GM19438 (cell line): Measurements from ENCODE around the gene HOXB8.

Experiments
- ATAC-seq: cut with Tn5 transposase; IDR thresholded peaks from one replicate; pipeline ENCODE4 v1.9.1; 2021; ENCODE audit warnings: low read depth; ENCODE audit not compliant: unreplicated experiment

Gene HOXB8

GRCh38 chr17:48637323-48638260, 22.5 kb upstream of the HOXB8 start:
- ATAC-seq = no peak

DNA sequence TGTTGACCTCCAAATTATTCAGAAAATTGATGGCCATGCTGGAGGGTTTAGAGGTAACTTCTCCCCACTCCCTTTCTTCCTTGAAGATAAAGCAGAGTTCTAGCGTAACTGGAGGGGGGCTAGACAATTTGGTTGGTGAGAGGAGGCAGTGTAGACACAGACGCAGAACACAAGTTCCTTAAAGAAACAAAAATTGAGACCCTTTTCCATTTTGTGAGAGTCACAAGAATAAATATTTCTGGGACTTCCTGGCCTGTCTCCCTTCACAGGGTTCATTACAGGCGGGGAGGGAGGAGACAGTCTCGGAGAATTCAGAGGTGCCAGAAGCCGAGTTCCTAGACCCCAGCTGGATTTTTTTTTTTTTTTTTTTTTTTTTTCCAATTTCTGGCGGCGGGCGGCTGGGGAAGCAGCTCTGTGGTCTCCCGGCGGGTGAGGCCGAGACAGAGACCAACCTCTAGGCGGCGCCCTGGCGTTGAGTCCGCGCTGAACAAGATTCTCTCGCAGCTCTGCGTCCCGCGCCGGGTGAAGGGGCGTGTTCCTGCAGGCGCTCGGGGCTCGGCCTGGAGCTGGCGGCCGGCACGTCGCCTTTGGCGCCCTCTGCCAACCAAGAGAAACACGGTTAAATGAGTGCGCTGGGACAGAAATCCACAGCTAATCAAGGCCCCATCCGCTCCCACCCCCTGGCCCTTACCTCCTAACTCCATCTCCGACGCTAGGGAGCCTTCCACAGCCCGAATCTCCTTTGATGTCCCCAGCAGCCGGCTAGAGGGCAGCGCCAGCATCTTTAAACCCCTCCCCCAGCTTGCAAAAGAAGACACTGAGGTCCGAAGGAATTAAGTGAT, 21.3 kb upstream of the HOXB8 start:
- no peak for ATAC-seq

DNA sequence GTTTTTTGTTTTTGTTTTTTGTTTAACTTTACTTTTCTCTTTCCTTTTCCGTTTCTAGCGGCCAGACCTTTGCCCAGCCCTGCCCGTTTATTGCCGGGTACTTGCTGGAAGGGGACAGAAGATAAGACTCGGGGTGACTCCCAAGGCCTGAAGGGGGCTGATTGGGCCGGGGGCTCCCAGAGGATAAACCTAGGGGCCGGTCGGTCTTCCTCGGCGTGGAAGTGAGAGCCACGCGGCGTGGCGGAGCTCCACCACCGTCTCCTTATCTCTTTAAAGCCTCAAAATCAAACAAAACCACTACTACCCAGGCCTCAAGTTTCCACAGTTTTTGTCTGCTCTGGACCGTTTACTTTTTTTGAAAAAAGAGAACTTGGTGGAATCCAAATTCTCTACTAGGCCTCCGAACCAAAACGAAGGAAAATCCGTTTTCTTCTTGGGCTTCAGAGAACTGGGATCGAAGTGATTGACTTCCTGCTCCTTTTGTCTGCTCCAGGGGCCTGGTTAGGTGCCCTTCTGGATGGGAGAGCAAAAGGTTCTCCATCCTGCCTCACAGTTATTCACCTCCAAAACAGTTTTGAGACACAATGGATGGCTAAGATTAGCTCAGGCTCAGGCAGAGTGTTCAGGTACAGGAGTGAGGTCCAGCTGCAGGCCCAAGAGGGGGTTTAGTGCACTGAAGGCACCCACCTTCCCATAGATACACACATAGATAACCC, 19.6 kb upstream of the HOXB8 start:
- no peak for ATAC-seq

DNA sequence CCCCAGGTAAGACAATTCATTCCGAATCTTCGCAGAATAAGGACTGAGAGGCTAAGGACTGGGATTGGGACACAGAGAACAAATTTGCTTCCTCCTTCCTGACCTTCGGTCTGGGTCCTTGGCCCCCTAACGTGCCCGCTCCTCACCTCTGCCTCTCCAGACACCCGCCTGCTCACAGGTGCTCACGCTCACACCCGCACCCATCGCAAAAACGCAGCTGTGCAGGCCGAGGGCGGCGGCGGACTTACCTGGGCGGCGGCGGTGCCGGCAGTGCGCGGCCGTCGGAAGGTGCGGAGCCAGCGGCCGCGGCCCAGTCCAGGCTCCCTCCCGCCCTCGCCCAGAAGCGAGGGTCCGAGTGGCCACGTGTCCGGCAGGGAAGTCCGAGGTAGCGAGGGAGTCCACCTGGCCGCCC, 18.2 kb upstream of the HOXB8 start:
- no peak for ATAC-seq

DNA sequence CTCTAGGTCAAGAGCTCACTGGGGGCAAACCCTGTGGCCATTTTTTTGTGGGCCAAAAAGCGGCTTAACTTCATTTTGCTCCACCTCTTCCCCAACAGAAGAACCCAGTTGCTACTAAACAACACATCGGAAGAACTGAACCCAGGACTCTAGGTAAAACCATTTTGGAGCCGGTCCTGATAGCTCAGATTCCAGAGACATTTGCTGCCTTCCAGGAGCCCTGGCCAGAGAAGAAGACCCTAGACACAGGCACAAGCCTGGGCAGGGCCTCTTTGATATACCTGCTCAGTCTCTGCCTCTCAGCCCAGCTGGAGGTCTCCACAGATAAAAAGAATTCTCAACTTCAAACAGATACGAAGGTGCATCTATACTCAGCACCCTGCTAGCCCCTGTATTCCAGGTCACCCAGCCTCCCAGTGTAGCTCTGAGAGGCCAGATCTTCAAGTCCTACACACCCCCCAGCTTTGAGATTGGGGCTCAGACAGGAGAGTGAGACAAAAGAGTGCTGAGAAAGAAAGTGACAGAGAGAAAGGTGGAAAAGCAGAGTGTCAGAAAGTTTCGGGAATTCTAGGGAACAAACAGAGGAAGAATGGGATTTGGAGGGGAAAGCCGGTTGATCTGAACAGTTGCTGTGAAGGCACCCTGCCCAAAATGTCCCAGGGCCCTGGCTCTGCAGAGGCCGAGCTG, 17.6 kb upstream of the HOXB8 start:
- ATAC-seq = no peak

GRCh38 chr17:48631693-48632578, 16.8 kb upstream of the HOXB8 start:
- ATAC-seq = no peak

GRCh38 chr17:48630925-48631692, 16.0 kb upstream of the HOXB8 start:
- ATAC-seq = no peak

GRCh38 chr17:48630009-48630924, 15.2 kb upstream of the HOXB8 start:
- ATAC-seq = no peak

GRCh38 chr17:48629411-48629759, 14.3 kb upstream of the HOXB8 start:
- ATAC-seq = no peak

DNA sequence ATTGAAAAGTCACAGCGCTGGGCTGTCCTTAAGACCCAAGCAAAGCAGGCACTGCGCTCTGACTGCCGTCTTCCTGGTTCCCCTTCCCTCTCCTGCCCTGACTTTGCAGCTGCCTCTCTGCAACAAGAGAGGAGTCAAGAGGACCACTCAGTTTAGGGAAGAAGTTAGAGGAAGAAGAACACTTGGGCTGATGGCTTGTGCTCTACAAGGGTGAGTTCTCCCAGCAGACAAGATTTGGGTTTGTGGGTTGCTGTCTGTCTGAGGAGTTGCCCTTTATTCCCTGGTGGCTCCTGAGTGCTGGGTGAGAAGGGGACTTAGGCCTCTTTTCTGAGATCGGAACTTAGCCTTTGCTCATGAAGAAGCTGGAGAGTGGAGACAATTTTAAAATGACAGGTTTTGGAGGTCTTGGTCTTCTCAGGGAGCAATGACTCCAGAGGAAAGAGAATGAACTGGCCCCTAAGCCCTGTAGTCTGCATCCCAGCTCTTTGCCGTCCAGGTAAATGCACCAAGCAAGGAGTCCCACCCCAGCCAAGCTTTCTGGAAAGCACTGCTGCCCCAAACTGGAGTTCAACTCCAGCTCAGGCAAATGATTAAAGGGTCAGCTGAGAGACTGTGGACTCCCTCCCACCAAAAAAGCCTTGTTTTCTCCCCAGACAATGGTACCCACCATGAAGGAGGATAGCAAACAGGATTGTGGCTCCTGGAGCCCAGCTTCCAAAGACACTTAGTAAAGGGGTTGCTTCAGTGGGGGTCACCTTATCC, 13.7 kb upstream of the HOXB8 start:
- ATAC-seq = no peak

- no peak for ATAC-seq
Measured at GRCh38 chr17:48627623-48628521, 12.8 kb upstream of the HOXB8 start.

GRCh38 chr17:48627118-48627597, 12.1 kb upstream of the HOXB8 start:
- no peak for ATAC-seq

- ATAC-seq = no peak
Measured at GRCh38 chr17:48626245-48627117, 11.4 kb upstream of the HOXB8 start, which contains the start of gene HOXB9. Gene HOXB9, minus strand, starts transcription at chr17:48626358. Its CDS starts 89 bp downstream, at chr17:48626269.

DNA sequence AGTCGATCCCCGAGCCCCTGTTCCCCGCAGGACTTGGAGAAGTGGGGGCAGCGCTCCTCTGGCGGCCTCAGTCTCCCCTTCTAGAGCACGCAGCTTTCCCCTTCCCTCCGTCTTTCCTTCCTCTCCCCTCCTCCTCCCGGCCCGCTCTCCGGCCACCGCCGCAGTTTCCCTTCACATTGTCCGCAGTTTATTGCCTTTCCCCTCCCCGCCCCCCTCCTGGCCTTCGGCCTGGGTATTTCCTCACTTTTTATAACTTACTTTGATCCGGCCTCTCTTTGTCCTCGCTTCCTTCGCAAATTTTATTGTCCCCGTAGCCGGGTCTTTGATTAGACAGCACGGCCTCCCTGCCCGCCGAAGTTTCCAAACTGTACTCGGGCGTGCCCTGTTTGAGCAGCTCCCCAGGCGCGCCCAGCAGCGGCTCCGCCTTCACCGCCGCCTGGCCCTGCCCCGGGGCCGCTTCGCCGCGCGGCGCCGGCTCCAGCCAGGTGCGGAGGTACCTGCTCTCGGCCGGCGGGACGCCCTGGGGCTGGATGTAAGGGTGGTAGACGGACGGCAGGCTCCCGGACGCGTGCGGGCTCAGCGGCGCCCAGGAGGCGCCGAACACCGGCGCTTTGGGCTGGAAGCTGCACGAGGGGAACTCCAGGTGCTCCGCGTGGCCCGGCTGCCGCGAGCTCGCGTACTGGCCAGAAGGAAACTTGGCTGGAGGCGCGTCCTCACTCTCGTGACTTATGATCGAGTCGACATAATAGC, 10.6 kb upstream of the HOXB8 start:
- no peak for ATAC-seq
